OCI-LY3 (cell line): Measurements from ENCODE around the gene LAPTM5.

Experiments
- H2AFZ ChIP-seq: fragments of 200-600, 300-600 bp; shearing (Covaris generic); 2 replicates; pipeline ENCODE4 v1.6.0; 2014; ENCODE audit warnings: antibody characterized with exemption, low read depth, low read length
- H3K27ac ChIP-seq: fragments of 200-600, 300-600 bp; sonication (generic); 2 replicates; pipeline ENCODE4 v1.5.1; 2014; ENCODE audit warnings: mild to moderate bottlenecking, low read length, moderate library complexity, mixed read lengths
- H3K27me3 ChIP-seq: fragments of 200-600, 300-600 bp; sonication (generic); 2 replicates; pipeline ENCODE4 v1.6.1; 2014; ENCODE audit warnings: low read depth, low read length, mixed read lengths
- H3K36me3 ChIP-seq: fragments of 200-600, 300-600 bp; sonication (generic); replicated peaks from 2 replicates; pipeline ENCODE3; 2014; ENCODE audit warnings: low read depth, low read length, mixed read lengths
- H3K4me1 ChIP-seq: fragments of 300-600, 200-600 bp; sonication (generic); 2 replicates; pipeline ENCODE4 v1.6.1; 2014; ENCODE audit warnings: low read length, mixed read lengths
- H3K4me2 ChIP-seq: fragments of 200-600, 300-600 bp; sonication (generic); 2 replicates; pipeline ENCODE4 v1.6.1; 2014; ENCODE audit warnings: low read length, mixed read lengths
- H3K4me3 ChIP-seq: fragments of 300-600, 200-600 bp; sonication (generic); 2 replicates; pipeline ENCODE4 v1.5.1; 2014; ENCODE audit warnings: antibody characterized with exemption, mild to moderate bottlenecking, low read length, moderate library complexity
- H3K79me2 ChIP-seq: fragments of 300-600, 200-600 bp; shearing (Covaris generic); 2 replicates; pipeline ENCODE4 v1.6.1; 2014; ENCODE audit warnings: mild to moderate bottlenecking, low read length, mixed read lengths
- H3K9ac ChIP-seq: fragments of 300-600, 200-600 bp; shearing (Covaris generic); 2 replicates; pipeline ENCODE4 v1.6.0; 2014; ENCODE audit warnings: mild to moderate bottlenecking, low read length, moderate library complexity
- H3K9me3 ChIP-seq: fragments of 200-600, 300-600 bp; shearing (Covaris generic); 2 replicates; pipeline ENCODE4 v1.6.1; 2014; ENCODE audit warnings: low read length, mixed read lengths; ENCODE audit not compliant: insufficient read depth
- H4K20me1 ChIP-seq: fragments of 200-600, 300-600 bp; sonication (generic); 2 replicates; pipeline ENCODE4 v1.6.1; 2016; ENCODE audit warnings: low read length, mixed read lengths; ENCODE audit not compliant: insufficient read depth
- EZH2phosphoT487 ChIP-seq: fragments of 200-600 bp; shearing (Covaris generic); IDR thresholded peaks from 2 replicates; pipeline ENCODE4 v1.6.1; 2018; ENCODE audit warnings: antibody characterized with exemption, mixed run types, low read depth
- TF ChIP-seq, protein P1 (sequence below): fragments of 200-600, 300-600 bp; sonication (generic); IDR thresholded peaks from 2 replicates; pipeline ENCODE4 v1.5.1; 2014; ENCODE audit warnings: antibody characterized with exemption, low read length, low read depth

Gene LAPTM5

DNA sequence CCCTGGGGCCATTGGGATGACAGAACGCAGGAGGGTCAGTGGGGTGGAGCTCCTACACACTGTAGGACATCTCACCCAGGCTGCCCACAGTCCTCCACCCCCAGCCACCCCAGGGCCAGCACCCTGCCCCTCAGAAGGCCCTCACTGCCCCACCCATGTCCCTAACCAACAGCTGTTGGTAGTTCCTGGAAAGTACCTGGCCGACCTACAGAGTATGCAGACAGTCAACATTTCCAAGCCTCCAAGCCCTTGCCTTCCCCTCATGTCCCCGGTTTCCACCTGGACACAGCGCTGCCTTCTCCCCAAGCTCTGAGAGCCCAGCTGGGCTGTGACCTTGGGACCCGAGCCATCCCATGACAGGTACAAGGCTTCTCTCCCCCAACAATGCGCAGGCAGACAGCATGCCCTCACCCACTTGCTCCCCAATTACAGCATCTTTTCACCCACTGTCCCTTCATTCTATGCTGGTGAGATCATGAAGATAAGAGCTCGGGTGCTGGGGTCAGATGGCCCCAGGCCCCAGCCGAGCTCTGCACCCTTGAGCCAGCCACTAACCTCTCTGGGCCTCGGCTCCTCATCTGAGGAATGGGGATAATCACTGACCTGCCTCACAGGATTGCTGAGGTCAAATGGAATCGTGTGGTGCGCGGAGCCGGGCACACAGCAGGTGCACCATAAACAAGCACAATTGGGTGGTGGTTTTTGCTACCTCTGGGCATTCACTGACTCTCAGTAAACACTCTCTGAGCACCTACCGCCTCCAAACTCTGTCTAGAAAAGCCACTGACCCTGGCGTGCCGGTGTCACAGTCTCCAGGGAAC, 11.2 kb downstream of the LAPTM5 start:
- peaks cover 100% of the 10 kb centered on the region for H3K79me2 ChIP-seq
- TF ChIP-seq EZH2phosphoT487, result no peak
- TF ChIP-seq, protein P1, sequence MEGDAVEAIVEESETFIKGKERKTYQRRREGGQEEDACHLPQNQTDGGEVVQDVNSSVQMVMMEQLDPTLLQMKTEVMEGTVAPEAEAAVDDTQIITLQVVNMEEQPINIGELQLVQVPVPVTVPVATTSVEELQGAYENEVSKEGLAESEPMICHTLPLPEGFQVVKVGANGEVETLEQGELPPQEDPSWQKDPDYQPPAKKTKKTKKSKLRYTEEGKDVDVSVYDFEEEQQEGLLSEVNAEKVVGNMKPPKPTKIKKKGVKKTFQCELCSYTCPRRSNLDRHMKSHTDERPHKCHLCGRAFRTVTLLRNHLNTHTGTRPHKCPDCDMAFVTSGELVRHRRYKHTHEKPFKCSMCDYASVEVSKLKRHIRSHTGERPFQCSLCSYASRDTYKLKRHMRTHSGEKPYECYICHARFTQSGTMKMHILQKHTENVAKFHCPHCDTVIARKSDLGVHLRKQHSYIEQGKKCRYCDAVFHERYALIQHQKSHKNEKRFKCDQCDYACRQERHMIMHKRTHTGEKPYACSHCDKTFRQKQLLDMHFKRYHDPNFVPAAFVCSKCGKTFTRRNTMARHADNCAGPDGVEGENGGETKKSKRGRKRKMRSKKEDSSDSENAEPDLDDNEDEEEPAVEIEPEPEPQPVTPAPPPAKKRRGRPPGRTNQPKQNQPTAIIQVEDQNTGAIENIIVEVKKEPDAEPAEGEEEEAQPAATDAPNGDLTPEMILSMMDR, result no peak
- peak overlapping the region; percentile 99 for H3K27ac ChIP-seq
- peak overlapping the region; percentile 100 for H3K4me2 ChIP-seq
- H3K36me3 ChIP-seq, result peaks cover 58% of the 10 kb centered on the region
- H3K4me1 ChIP-seq, result peaks cover 100% of the 10 kb centered on the region
- H3K4me3 ChIP-seq, result peak overlapping the region; percentile 87
- no peaks in the 10 kb centered on the region for H3K9me3 ChIP-seq
- H3K9ac ChIP-seq, result peak overlapping the region; percentile 80
- no peak overlapping the region for H2AFZ ChIP-seq
- peaks cover 68% of the 10 kb centered on the region for H4K20me1 ChIP-seq
- no peaks in the 10 kb centered on the region for H3K27me3 ChIP-seq

- Histone ChIP-seq H3K9ac (peak overlapping the region; percentile 80), H3K27ac (peak overlapping the region; percentile 99), H3K4me3 (peak overlapping the region; percentile 87), H3K4me1 (peaks cover 97% of the 10 kb centered on the region), H3K9me3 (no peaks in the 10 kb centered on the region), H2AFZ (no peak overlapping the region), H3K4me2 (peak overlapping the region; percentile 100), H3K36me3 (peaks cover 64% of the 10 kb centered on the region), H3K27me3 (no peaks in the 10 kb centered on the region), H3K79me2 (peaks cover 100% of the 10 kb centered on the region), H4K20me1 (peaks cover 74% of the 10 kb centered on the region)
- TF ChIP-seq, protein P1, result no peak
- TF ChIP-seq EZH2phosphoT487, result no peak
These were observed 11.8 kb downstream of the LAPTM5 start for GRCh38 chr1:30745834-30746208.

DNA sequence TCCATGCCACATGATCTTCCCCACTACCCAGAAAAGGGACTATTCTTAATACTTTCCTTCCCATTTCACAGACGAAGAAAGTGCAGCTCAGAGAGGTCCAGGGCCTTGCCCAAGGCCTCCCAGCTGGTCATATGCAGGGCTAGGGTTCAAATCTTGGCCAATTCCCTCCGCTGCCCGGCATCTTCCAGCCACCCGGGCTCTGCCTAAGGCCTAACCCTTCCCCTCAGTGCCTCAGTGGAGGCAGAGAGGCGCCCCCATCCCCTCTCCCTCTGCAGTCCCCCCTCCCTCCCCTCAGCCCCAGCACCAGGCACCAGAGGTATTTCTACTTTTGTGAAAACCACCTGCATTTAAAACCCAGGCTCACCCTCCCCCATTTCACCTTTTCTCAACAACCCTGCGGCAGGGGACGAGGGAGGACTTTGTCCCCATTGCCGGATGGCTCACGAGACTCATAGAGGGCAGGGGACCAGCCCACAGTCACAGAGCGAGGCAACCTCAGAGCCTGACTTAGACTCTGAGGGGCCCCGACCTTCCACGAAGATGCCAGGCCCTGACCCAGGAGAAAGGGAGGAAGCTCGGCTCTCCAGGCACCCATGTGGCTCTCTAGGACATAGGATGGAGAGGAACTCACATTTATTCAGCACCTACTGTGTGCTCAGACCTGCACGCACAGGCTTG, 12.3 kb downstream of the LAPTM5 start:
- H3K27ac ChIP-seq, result peak overlapping the region; percentile 99
- TF ChIP-seq, protein P1, result no peak
- TF ChIP-seq EZH2phosphoT487, result no peak
- H3K9ac ChIP-seq, result peak overlapping the region; percentile 80
- H3K4me1 ChIP-seq, result peaks cover 92% of the 10 kb centered on the region
- no peaks in the 10 kb centered on the region for H3K27me3 ChIP-seq
- peak overlapping the region; percentile 100 for H3K4me2 ChIP-seq
- no peaks in the 10 kb centered on the region for H3K9me3 ChIP-seq
- H2AFZ ChIP-seq, result no peak overlapping the region
- H3K36me3 ChIP-seq, result peaks cover 69% of the 10 kb centered on the region
- peaks cover 80% of the 10 kb centered on the region for H4K20me1 ChIP-seq
- H3K4me3 ChIP-seq, result peak overlapping the region; percentile 87
- peaks cover 100% of the 10 kb centered on the region for H3K79me2 ChIP-seq
